Activated B cell treated with CpG ODN at 0.5 μM for 24 hours (primary cell): ENCODE results near the gene MKNK1. TPM values are rescaled to one million over a fixed set of nuclear protein-coding genes. Genes with fewer than 3 reads are reported as not detected.

Source experiments
- ATAC-seq: fragments of 200-7000 bp; cut with Tn5 transposase; one replicate; pipeline ENCODE4 v1.10.0; 2021; ENCODE audit warnings: low read depth, mild to moderate bottlenecking, moderate library complexity
- CTCF ChIA-PET: fragments of 350-600 bp; sonication (Branson Sonifier 250); formaldehyde crosslinking; loops from one replicate; lab custom pipeline; 2021; ENCODE audit warnings: antibody characterized with exemption; lab: Charles Lee
- POLR2A ChIA-PET: fragments of 350-600 bp; sonication (Branson Sonifier 250); formaldehyde crosslinking; loops from one replicate; lab custom pipeline; 2021; ENCODE audit warnings: antibody characterized with exemption; lab: Charles Lee
- DNase-seq: peaks from one replicate; pipeline ENCODE4 v3.0.0; 2022
- H3K27ac Mint-ChIP-seq: one replicate; pipeline ENCODE4 v1.8.0; 2020; ENCODE audit warnings: mixed read lengths
- H3K27me3 Mint-ChIP-seq: one replicate; pipeline ENCODE4 v1.8.0; 2021; ENCODE audit warnings: mixed read lengths
- H3K36me3 Mint-ChIP-seq: one replicate; pipeline ENCODE4 v1.8.0; 2021; ENCODE audit warnings: low read depth, mixed read lengths
- H3K4me1 Mint-ChIP-seq: one replicate; pipeline ENCODE4 v1.8.0; 2021; ENCODE audit warnings: mixed read lengths
- H3K4me3 Mint-ChIP-seq: one replicate; pipeline ENCODE4 v1.8.0; 2020; ENCODE audit warnings: mild to moderate bottlenecking, mixed read lengths
- H3K9me3 Mint-ChIP-seq: one replicate; pipeline ENCODE4 v1.8.0; 2020; ENCODE audit warnings: mixed read lengths
- intact Hi-C: fragments of 100-400 bp; cut with micrococcal nuclease; formaldehyde crosslinking; loops from one replicate; pipeline ENCODE4 v1.15.1; 2024
- total RNA-seq: library from RNA; stranded (reverse); gene quantifications from 2 replicates; pipeline ENCODE4 v1.2.3, GENCODE V29; 2022
- TF ChIP-seq, protein P1 (sequence below): fragments of 200-600 bp; IDR thresholded peaks from one replicate; pipeline ENCODE4 v1.8.0; 2022; ENCODE audit warnings: antibody characterized with exemption, mild to moderate bottlenecking

The MKNK1 gene
- total RNA-seq, 1 donor from 2014 or later: 45.0 TPM

DNA sequence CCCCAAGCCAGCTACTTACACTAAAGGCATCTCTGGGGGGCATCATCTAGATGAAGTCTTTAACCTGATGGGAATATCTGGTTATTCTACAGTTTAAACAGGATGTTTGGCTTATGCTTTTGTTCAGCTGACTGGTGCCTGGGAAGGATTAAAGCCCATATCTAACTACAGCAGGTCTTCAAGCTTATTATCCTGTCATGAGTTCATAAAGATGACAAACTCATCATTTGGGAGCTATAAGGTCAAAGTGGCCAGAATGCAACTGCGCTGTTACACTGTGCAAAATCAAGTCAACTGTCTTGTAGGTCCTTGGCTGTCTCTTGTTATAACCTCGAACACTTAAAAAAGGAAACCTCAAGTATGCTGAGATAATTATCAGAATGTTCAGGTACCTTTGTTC is 31.1 kb upstream of the MKNK1 start:
- Mint-ChIP-seq H3K27ac (no peak overlapping the region), H3K27me3 (no peaks in the 10 kb centered on the region), H3K9me3 (no peaks in the 10 kb centered on the region), H3K36me3 (peaks cover 54% of the 10 kb centered on the region), H3K4me1 (no peaks in the 10 kb centered on the region), H3K4me3 (no peak overlapping the region)
- CTCF ChIA-PET: no interaction called here
- POLR2A ChIA-PET: no interaction called here
- no peak for DNase-seq
- ATAC-seq: no peak
- TF ChIP-seq, protein P1, sequence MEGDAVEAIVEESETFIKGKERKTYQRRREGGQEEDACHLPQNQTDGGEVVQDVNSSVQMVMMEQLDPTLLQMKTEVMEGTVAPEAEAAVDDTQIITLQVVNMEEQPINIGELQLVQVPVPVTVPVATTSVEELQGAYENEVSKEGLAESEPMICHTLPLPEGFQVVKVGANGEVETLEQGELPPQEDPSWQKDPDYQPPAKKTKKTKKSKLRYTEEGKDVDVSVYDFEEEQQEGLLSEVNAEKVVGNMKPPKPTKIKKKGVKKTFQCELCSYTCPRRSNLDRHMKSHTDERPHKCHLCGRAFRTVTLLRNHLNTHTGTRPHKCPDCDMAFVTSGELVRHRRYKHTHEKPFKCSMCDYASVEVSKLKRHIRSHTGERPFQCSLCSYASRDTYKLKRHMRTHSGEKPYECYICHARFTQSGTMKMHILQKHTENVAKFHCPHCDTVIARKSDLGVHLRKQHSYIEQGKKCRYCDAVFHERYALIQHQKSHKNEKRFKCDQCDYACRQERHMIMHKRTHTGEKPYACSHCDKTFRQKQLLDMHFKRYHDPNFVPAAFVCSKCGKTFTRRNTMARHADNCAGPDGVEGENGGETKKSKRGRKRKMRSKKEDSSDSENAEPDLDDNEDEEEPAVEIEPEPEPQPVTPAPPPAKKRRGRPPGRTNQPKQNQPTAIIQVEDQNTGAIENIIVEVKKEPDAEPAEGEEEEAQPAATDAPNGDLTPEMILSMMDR: no peak
- intact Hi-C loops: no loop called here

DNA sequence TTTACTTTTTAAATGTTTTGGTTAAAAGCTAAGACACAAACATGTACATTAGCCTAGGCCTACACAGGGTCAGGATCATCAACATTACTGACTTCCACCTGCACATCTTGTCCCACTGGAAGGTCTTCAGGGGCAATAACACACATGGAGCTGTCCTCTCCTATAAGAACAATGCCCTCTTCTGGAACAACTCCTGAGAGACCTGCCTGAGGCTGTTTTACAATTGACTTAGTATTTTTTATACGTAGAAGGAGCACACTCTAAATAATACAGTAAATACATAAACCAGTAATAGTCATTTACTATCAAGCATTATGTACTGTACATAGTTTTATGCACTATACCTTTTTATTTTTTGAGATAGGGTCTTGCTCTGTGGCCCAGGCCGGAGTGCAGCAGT is 26.7 kb upstream of the MKNK1 start:
- ChIA-PET CTCF (no interaction called here), POLR2A (no interaction called here)
- no peak overlapping the region for H3K27ac Mint-ChIP-seq
- H3K4me3 Mint-ChIP-seq: no peak overlapping the region
- ATAC-seq (no peak), DNase-seq (no peak)
- no peaks in the 10 kb centered on the region for H3K9me3 Mint-ChIP-seq
- no peaks in the 10 kb centered on the region for H3K4me1 Mint-ChIP-seq
- H3K27me3 Mint-ChIP-seq: no peaks in the 10 kb centered on the region
- intact Hi-C loops: no loop called here
- TF ChIP-seq, protein P1: no peak
- H3K36me3 Mint-ChIP-seq: peaks cover 34% of the 10 kb centered on the region

DNA sequence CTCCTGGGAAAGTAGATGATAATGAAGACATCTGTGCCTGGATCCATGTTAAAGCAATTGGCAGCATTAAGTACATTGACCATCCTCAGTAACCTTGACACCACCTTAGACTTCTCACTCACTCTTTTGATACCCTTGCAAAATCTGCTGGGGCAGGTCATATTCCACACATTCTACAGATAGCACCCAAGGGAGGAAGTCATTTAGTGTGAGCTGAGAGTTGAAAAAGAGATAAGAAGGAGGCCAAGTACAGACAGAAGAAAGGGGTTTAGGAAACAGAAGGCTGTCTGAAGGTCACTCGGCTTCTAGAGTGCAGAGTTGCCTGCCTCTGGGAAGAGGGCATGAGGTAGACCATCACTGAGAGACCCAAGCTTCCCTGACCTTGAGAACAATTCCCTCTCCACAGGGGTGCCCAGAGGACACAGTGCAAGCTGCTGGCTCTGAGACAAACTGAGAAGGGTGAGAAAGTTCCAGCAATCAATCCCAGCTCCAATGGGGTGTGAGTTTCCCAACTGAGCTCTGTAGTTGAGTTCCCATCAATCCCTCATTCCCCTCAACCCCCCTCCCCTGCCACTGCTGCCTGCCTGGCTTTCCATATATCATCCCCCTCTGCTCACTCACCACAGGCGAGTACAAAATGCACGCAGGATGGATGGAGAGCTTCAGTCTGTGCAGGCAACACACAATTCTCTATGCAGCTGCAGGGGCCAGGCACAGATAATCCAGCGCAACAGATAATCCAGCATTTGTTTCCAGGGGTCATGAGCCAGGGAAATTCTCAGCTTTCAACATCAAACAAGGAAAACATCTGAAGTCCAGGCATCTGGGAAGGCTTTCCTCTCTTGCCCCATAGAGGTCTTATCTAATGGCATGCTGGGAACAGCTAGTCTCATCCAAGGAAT is 19.9 kb upstream of the MKNK1 start:
- peaks cover 6% of the 10 kb centered on the region for H3K4me1 Mint-ChIP-seq
- ATAC-seq: no peak
- CTCF ChIA-PET: no interaction called here
- no peak overlapping the region for H3K27ac Mint-ChIP-seq
- intact Hi-C loops: no loop called here
- POLR2A ChIA-PET: no interaction called here
- DNase-seq: no peak
- H3K27me3 Mint-ChIP-seq: no peaks in the 10 kb centered on the region
- H3K9me3 Mint-ChIP-seq: no peaks in the 10 kb centered on the region
- H3K4me3 Mint-ChIP-seq: no peak overlapping the region
- TF ChIP-seq, protein P1: no peak
- no peaks in the 10 kb centered on the region for H3K36me3 Mint-ChIP-seq

DNA sequence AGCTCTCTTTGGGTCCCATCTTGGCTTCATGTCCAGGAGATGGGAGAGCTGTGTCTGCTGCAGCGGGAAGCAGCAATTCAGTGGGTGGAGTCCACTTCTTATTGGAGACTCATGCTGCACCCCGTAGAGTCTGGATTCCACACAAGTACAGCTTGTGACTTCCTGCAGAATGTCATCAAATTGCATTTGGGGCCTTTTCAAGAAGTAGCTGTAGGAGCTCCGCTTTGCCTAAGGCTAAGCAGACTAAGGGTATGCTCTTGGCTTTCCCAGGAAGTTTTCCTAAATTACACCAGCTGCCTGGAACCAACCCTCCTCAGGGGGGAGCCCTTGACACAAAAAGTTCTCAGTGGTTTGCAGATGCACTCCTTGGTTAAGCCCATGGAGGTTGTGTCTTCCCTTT is 18.3 kb upstream of the MKNK1 start:
- TF ChIP-seq, protein P1: no peak
- ChIA-PET CTCF (no interaction called here), POLR2A (interaction anchor here (0.7 to 1.4 kb wide), 2 partner anchors 18 to 103 kb away, joined by 3 to 4 read pairs; partner anchors contain the start of gene MKNK1)
- intact Hi-C loops: no loop called here
- ATAC-seq (no peak), DNase-seq (no peak)
- peaks cover 20% of the 10 kb centered on the region for H3K4me1 Mint-ChIP-seq
- no peaks in the 10 kb centered on the region for H3K27me3 Mint-ChIP-seq
- H3K36me3 Mint-ChIP-seq: no peaks in the 10 kb centered on the region
- no peak overlapping the region for H3K27ac Mint-ChIP-seq
- no peaks in the 10 kb centered on the region for H3K9me3 Mint-ChIP-seq
- no peak overlapping the region for H3K4me3 Mint-ChIP-seq

DNA sequence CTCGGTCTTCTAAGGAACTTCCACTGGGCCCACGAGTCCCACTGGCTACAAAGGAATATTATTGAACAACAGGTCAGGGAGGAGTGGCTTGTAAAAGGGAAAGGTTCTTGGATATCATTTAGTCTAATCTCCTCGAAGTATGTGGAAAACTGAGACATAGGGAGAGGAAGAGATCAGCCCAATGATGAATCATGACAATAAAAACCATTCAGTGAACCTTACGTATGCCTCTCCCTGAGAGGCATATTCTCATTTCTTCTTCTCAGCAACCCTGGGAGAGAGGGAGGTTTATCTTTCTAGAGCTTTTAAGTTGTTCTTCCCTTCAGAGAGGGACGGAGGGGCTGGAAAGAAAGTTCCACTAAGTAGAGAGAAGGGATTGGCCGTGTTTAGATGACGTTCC is 17.9 kb upstream of the MKNK1 start:
- ATAC-seq (no peak), DNase-seq (no peak)
- Mint-ChIP-seq H3K4me3 (no peak overlapping the region), H3K36me3 (peaks cover 2% of the 10 kb centered on the region), H3K9me3 (no peaks in the 10 kb centered on the region), H3K4me1 (peaks cover 24% of the 10 kb centered on the region), H3K27ac (no peak overlapping the region), H3K27me3 (no peaks in the 10 kb centered on the region)
- POLR2A ChIA-PET: interaction anchor here (0.7 kb wide), 1 partner anchor 103 kb away, joined by 3 read pairs; no protein-coding TSS in a partner anchor
- CTCF ChIA-PET: no interaction called here
- TF ChIP-seq, protein P1: no peak
- intact Hi-C loops: no loop called here
